ENCODE measurements around the gene ATF2.

ATF2 gene

GRCh38 chr2:175123254-175123653 is 44.7 kb downstream of the ATF2 start:
- no peak for TF ChIP-seq CTCF (IDR thresholded peaks at IDR 0.05)

- peak; percentile 63 for TF ChIP-seq CTCF (IDR thresholded peaks at IDR 0.05)
Observed at GRCh38 chr2:175111200-175111657, 56.8 kb downstream of the ATF2 start.

GRCh38 chr2:175107146-175107545 is 60.9 kb downstream of the ATF2 start:
- TF ChIP-seq CTCF (IDR thresholded peaks at IDR 0.05): no peak

- TF ChIP-seq CTCF (IDR thresholded peaks at IDR 0.05): no peak
Observed at GRCh38 chr2:175103191-175103590, 64.8 kb downstream of the ATF2 start.

- TF ChIP-seq CTCF (IDR thresholded peaks at IDR 0.05): no peak
Observed at GRCh38 chr2:175101514-175101913, 66.5 kb downstream of the ATF2 start.

- no peak for TF ChIP-seq CTCF (IDR thresholded peaks at IDR 0.05)
Observed at GRCh38 chr2:175097297-175097696, 70.7 kb downstream of the ATF2 start.

- TF ChIP-seq CTCF (IDR thresholded peaks at IDR 0.05): no peak
Observed at GRCh38 chr2:175080479-175080878, 87.5 kb downstream of the ATF2 start.

- TF ChIP-seq CTCF (IDR thresholded peaks at IDR 0.05): no peak
Observed at GRCh38 chr2:175076272-175076671, 91.7 kb downstream of the ATF2 start.
